Right cardiac atrium (tissue), 5 donors: Measurements from ENCODE around the gene KCNH6. TPM values are rescaled to one million over a fixed set of nuclear protein-coding genes. Genes with fewer than 3 reads are reported as not detected.

Experiments
- ATAC-seq, 2 donors: fragments of 200-7000 bp; cut with Tn5 transposase; one replicate each; pipeline versions ENCODE4 v1.8.0 to v1.9.1; 2020; ENCODE audit warnings: moderate library complexity in 2 of 2, mild to moderate bottlenecking in 1 of 2
- DNase-seq, 3 donors: peaks; one replicate each; pipeline ENCODE4 v3.0.0-alpha.2; 2020
- H3K27ac ChIP-seq: one replicate; pipeline ENCODE4 v1.5.1; 2013; ENCODE audit warnings: mild to moderate bottlenecking, low read length, control low read depth, moderate library complexity
- H3K27me3 ChIP-seq: one replicate; pipeline ENCODE4 v1.6.1; 2013; ENCODE audit not compliant: control insufficient read depth, insufficient read depth
- H3K4me1 ChIP-seq: one replicate; pipeline ENCODE4 v1.6.1; 2013; ENCODE audit warnings: low read length; ENCODE audit not compliant: control insufficient read depth, insufficient read depth
- H3K4me3 ChIP-seq: one replicate; pipeline ENCODE4 v1.5.1; 2013; ENCODE audit warnings: low read length, control low read depth
- H3K9me3 ChIP-seq: one replicate; pipeline ENCODE4 v1.6.1; 2013; ENCODE audit warnings: low read length; ENCODE audit not compliant: control insufficient read depth
- WGBS: extraction: QIAGEN DNeasy Blood & Tissue Kit; methylation state at CpG from one replicate; pipeline ENCODE4 v1.1.7; 2013; 5-methylcytosine and 5-hydroxymethylcytosine counted together
- intact Hi-C, 4 donors: fragments of 100-400 bp; cut with DNase I; formaldehyde crosslinking; loops; one replicate each; pipeline versions ENCODE4 v1.11.0 to v1.14.0; 2022 to 2023
- polyA plus RNA-seq: library from polyadenylated mRNA; stranded (reverse); fragments of 200-250 nt; gene quantifications from one replicate; pipeline ENCODE4 v1.2.3, GENCODE V29; 2013
- total RNA-seq, 4 donors: library from RNA; stranded (reverse); fragmentation: NEBNext Ultra II Directional; extraction: Animal tissue kit (Norgen Biotek cat#: 25700); gene quantifications; one replicate each; pipeline ENCODE4 v1.2.1, GENCODE V29; 2021
- donor health status: healthy with polysubstance abuse.
- donor health status: DM: no; HTN: yes; CAD: no.
- donor health status: DM: no; HTN: no; CAD: no.
- donor health status: DM: no; HTN: yes; CAD: no; lungs with severe emphysema.
- donor health status: DM: yes; HTN: yes; CAD: no.

The KCNH6 gene
- total and polyA plus RNA-seq, 5 donors: not detected

DNA sequence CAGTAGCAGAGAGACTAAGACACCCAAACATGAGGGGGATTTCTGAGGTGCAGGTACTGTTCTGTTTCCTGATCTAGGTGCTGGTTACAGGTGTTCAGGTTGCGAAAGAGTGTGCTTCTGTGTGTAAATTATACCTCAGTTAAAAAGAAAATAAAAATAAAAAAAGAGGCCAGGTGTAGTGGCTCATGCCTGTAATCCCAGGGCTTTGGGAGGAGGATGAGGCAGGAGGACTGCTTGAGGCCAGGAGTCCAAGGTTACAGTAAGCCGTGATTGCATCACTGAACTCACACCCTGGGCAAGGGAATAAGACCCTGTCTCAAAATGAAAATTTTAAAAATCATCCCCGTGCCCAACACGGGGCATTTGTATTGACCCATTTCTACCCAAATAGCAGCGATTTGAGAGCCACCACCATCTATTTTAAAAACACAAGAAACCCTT lies 23.9 kb downstream of the KCNH6 start:
- no peak for ATAC-seq
- intact Hi-C loops: no loop called here

DNA sequence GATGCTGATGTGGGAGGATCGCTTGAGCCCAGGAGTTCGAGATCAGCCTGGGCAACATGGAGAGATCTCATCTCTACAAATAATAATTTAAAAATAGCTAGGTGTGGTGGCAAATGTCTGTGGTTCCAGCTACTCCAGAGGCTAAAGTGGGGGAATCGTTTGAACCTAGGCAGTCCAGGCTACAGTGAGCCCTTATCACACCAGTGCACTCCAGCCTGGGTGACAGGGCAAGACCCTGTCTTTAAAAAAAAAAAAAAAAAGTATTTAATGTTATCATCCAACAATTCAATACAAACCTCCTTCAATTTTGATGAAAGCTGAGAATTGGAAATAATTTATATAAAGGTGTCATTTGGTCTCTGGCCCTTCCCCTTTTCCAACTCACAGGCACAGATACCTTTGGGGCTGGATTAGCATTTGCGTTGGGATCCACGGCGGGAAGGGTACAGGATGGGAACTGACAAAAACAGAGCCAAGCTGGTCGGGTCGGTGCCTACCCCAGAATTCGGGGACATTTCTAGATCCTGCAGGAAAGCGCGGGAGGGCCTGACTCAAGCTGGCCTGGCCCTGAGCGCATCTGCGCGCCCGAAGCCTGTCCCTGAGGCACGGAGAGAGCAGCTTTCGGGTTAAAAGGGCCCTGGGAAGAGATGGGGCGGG lies 26.3 kb downstream of the KCNH6 start:
- ATAC-seq (peak in 1 of 2 donors; percentile 33), DNase-seq (peak in 1 of 3 donors; percentile 21)
- intact Hi-C loops: no loop called here
- H3K4me1 ChIP-seq: peaks cover 3% of the 10 kb centered on the region
- no peaks in the 10 kb centered on the region for H3K9me3 ChIP-seq
- H3K27me3 ChIP-seq: no peaks in the 10 kb centered on the region
- peak overlapping the region; percentile 48 for H3K4me3 ChIP-seq
- WGBS: 16% methylated on average over 18 of the region's 18 CpGs
- peak overlapping the region; percentile 57 for H3K27ac ChIP-seq

More for the DNA sequence above, 23.9 kb downstream of the KCNH6 start:
- Histone ChIP-seq H3K4me3 (no peak overlapping the region), H3K4me1 (peaks cover 2% of the 10 kb centered on the region), H3K9me3 (no peaks in the 10 kb centered on the region), H3K27ac (no peak overlapping the region), H3K27me3 (no peaks in the 10 kb centered on the region)
- 71% methylated on average over 5 of the region's 5 CpGs for WGBS
- no peak for DNase-seq

- peaks cover 3% of the 10 kb centered on the region for H3K4me1 ChIP-seq
- WGBS: under 1% methylated on average over 72 of the region's 72 CpGs
Measured at GRCh38 chr17:63549946-63550816, 27.0 kb downstream of the KCNH6 start, which contains the start of gene DCAF7. Gene DCAF7 (plus strand): TSS chr17:63550477. CDS start chr17:63550678, 201 bp downstream.

GRCh38 chr17:63550817-63551639 lies 27.9 kb downstream of the KCNH6 start:
- intact Hi-C loops: no loop called here
- H3K27ac ChIP-seq: peak overlapping the region; percentile 83
- peak; percentile 5 to 34 for ATAC-seq
- DNase-seq: peak in 1 of 3 donors; percentile 32
- no peaks in the 10 kb centered on the region for H3K9me3 ChIP-seq
- 0% methylated on average over 32 of the region's 32 CpGs for WGBS
- peaks cover 3% of the 10 kb centered on the region for H3K4me1 ChIP-seq
- no peaks in the 10 kb centered on the region for H3K27me3 ChIP-seq
- H3K4me3 ChIP-seq: peak overlapping the region; percentile 86

More at GRCh38 chr17:63549946-63550816, 27.0 kb downstream of the KCNH6 start, which contains the start of gene DCAF7:
- intact Hi-C loops: no loop called here
- ATAC-seq: peak; percentile 99
- Histone ChIP-seq H3K27me3 (no peaks in the 10 kb centered on the region), H3K4me3 (peak within 1 kb of the TSS; percentile 86), H3K27ac (peak within 1 kb of the TSS; percentile 83), H3K9me3 (no peaks in the 10 kb centered on the region)
- DNase-seq: peak; percentile 99

DNA sequence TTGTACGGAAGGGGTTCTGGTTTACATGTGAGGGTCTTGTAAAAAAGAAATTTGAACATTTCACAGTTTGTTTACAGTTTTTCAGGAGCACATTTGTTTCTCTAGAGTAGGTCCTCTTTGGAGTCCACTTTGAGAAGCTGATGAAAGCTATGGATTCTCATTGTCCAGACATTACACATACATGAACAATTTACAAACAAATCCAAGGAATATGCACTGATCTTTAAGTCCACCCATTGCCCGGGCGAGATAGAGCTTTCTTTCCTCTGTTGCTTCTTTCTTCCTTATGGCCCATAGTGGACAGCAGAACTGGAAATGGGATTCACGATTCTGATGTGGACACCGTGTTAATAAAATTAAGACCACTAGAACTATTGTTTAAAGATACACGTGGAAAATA lies 29.1 kb downstream of the KCNH6 start:
- peaks cover 3% of the 10 kb centered on the region for H3K4me1 ChIP-seq
- ATAC-seq (no peak), DNase-seq (no peak)
- 44% methylated on average over 6 of the region's 6 CpGs for WGBS
- intact Hi-C loops: no loop called here
- peak overlapping the region; percentile 86 for H3K4me3 ChIP-seq
- no peaks in the 10 kb centered on the region for H3K9me3 ChIP-seq
- H3K27me3 ChIP-seq: no peaks in the 10 kb centered on the region
- H3K27ac ChIP-seq: no peak overlapping the region

- DNase-seq: no peak
- Histone ChIP-seq H3K27ac (no peak overlapping the region), H3K4me3 (no peak overlapping the region), H3K4me1 (peaks cover 3% of the 10 kb centered on the region), H3K27me3 (no peaks in the 10 kb centered on the region), H3K9me3 (no peaks in the 10 kb centered on the region)
- WGBS: 75% methylated on average over 7 of the region's 7 CpGs
- ATAC-seq: no peak
- intact Hi-C loops: no loop called here
Measured at GRCh38 chr17:63555500-63556156, 32.5 kb downstream of the KCNH6 start.

GRCh38 chr17:63557416-63557815 lies 34.3 kb downstream of the KCNH6 start:
- WGBS: 95% methylated on average over 2 of the region's 2 CpGs
- intact Hi-C loops: no loop called here
- Histone ChIP-seq H3K4me3 (no peak overlapping the region), H3K27me3 (no peaks in the 10 kb centered on the region), H3K27ac (no peak overlapping the region), H3K4me1 (peaks cover 2% of the 10 kb centered on the region), H3K9me3 (no peaks in the 10 kb centered on the region)
- no peak for DNase-seq
- ATAC-seq: no peak

- peaks cover 3% of the 10 kb centered on the region for H3K4me1 ChIP-seq
- H3K27me3 ChIP-seq: no peaks in the 10 kb centered on the region
- no peak overlapping the region for H3K4me3 ChIP-seq
- intact Hi-C loops: no loop called here
- H3K27ac ChIP-seq: no peak overlapping the region
- ATAC-seq (no peak), DNase-seq (no peak)
- H3K9me3 ChIP-seq: no peaks in the 10 kb centered on the region
- WGBS: 92% methylated on average over 3 of the region's 3 CpGs
Measured at GRCh38 chr17:63558441-63558840, 35.3 kb downstream of the KCNH6 start.

- Histone ChIP-seq H3K4me1 (peaks cover 3% of the 10 kb centered on the region), H3K4me3 (no peak overlapping the region), H3K9me3 (no peaks in the 10 kb centered on the region), H3K27ac (no peak overlapping the region), H3K27me3 (no peaks in the 10 kb centered on the region)
- DNase-seq (no peak), ATAC-seq (no peak)
- intact Hi-C loops: no loop called here
Measured at GRCh38 chr17:63561819-63562218, 38.7 kb downstream of the KCNH6 start.

DNA sequence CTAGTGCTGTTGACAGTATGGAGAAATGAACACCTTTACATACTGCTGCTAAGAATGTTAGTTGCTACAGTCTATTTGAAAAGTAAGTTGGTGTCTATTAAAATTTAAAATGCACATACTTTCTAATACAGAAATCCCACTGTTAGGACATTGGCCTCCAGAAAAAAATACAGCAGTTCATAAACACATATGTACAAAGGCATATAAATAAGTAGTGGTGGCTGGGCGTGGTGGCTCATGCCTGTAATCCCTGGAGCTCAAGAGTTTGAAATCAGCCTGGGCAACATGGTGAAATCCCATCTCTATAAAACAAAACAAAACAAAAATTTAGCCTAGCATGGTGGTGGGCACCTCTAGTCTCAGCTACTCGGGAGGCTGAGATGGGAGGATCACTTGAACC lies 40.2 kb downstream of the KCNH6 start:
- 100% methylated on average over 2 of the region's 2 CpGs for WGBS
- no peak overlapping the region for H3K27ac ChIP-seq
- no peaks in the 10 kb centered on the region for H3K27me3 ChIP-seq
- no peaks in the 10 kb centered on the region for H3K9me3 ChIP-seq
- H3K4me3 ChIP-seq: no peak overlapping the region
- ATAC-seq: no peak
- DNase-seq: no peak
- peaks cover 3% of the 10 kb centered on the region for H3K4me1 ChIP-seq
- intact Hi-C loops: no loop called here
